Heart left ventricle (tissue), 13 donors: ENCODE results near the gene MACIR.

ENCODE experiments used
- POLR2A ChIP-seq, 2 donors: fragments of 450-650 bp; IDR thresholded peaks; one replicate each; pipeline ENCODE4 v1.6.1; 2017; ENCODE audit warnings: antibody characterized with exemption in 2 of 2, mild to moderate bottlenecking in 2 of 2, moderate library complexity in 2 of 2
- TF ChIP-seq, protein P1 (sequence below), 12 donors: fragments of 200-600 bp; sonication (generic) in 4 of 12; IDR thresholded peaks; one replicate each; pipeline versions ENCODE4 v1.5.0 to v1.8.0; 2018 to 2022; ENCODE audit warnings: antibody characterized with exemption in 12 of 12, mild to moderate bottlenecking in 5 of 12
- donor health status: ischemic (EF 13 %, LVEDD 7.1; RV severe dilation, severe dysfunction).
- donor health status: DM: no; HTN: yes; CAD: no.
- donor health status: DM: no; HTN: no; CAD: no.
- donor health status: ischemic (EF 25% LVEDD 6.9; RV normal size, moderate dysfunction).
- donor health status: ischemic (EF 25% LVEDD 5.7; RV mildly dilated, moderate dysfunction).
- donor health status: ischemic (EF 35%, LVEDD 5.7; RV mildly dilated, moderate dysfunction).
- donor health status: nonischemic (EF 11% LVEDD 7.7; RV severe dilation, severe dysfunction).
- donor health status: DM: yes; HTN: yes; CAD: no.
- donor health status: PGD.
- donor health status: ischemic (EF 29% LVEDD 5.4; RV normal size, mild dysfunction).
- donor health status: nonischemic (EF 23%, LVEDD 6.1; RV moderate dilation, normal function).

DNA sequence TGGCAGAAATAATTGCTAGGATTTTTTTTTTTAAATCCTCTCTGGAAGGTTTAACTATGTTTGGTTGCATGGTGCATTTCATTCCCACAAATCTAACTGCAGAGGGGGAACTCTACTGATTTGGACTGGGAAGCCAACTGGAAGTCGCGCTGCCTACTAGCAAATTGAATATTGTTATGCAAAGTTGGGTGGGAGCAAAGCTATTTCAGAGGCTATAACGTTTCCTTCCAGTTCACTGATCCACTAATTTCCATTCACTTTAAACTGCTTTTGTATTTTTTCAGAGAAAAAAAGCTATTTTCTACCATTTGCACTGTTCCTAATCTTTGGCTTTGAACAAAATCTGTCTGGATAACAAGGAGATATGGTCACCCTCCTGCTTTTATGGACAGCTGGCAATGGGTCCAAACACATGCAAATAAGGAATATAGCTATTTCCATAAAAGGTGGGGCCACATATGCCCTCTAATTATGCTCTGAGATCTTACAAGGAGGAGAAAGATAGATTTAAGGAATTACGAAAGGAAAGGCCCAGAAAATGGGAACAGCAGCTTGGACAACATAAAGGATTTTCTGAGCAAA lies 40.1 kb downstream of the MACIR start:
- TF ChIP-seq, protein P1, sequence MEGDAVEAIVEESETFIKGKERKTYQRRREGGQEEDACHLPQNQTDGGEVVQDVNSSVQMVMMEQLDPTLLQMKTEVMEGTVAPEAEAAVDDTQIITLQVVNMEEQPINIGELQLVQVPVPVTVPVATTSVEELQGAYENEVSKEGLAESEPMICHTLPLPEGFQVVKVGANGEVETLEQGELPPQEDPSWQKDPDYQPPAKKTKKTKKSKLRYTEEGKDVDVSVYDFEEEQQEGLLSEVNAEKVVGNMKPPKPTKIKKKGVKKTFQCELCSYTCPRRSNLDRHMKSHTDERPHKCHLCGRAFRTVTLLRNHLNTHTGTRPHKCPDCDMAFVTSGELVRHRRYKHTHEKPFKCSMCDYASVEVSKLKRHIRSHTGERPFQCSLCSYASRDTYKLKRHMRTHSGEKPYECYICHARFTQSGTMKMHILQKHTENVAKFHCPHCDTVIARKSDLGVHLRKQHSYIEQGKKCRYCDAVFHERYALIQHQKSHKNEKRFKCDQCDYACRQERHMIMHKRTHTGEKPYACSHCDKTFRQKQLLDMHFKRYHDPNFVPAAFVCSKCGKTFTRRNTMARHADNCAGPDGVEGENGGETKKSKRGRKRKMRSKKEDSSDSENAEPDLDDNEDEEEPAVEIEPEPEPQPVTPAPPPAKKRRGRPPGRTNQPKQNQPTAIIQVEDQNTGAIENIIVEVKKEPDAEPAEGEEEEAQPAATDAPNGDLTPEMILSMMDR (IDR thresholded peaks at IDR 0.05) = no peak
- TF ChIP-seq POLR2A (IDR thresholded peaks at IDR 0.05) = no peak
